Osteocyte (in vitro differentiated cells): Measurements from ENCODE around the gene UGT1A7. TPM values are rescaled to one million over a fixed set of nuclear protein-coding genes. Genes with fewer than 3 reads are reported as not detected.

Source experiments
- DNase-seq: peaks from one replicate; pipeline ENCODE4 v3.0.0; 2021; ENCODE audit warnings: mixed read lengths; ENCODE audit not compliant: unreplicated experiment; ENCODE audit errors: extremely low spot score
- H3K27ac Mint-ChIP-seq: one replicate; pipeline ENCODE4 v1.8.0; 2021; ENCODE audit warnings: mild to moderate bottlenecking, mixed read lengths; ENCODE audit not compliant: unreplicated experiment
- H3K27me3 Mint-ChIP-seq: one replicate; pipeline ENCODE4 v1.8.0; 2021; ENCODE audit warnings: mixed read lengths; ENCODE audit not compliant: unreplicated experiment
- H3K36me3 Mint-ChIP-seq: one replicate; pipeline ENCODE4 v1.8.0; 2021; ENCODE audit warnings: mixed read lengths; ENCODE audit not compliant: unreplicated experiment
- H3K4me1 Mint-ChIP-seq: one replicate; pipeline ENCODE4 v1.8.0; 2021; ENCODE audit warnings: mixed read lengths; ENCODE audit not compliant: unreplicated experiment
- H3K4me3 Mint-ChIP-seq: one replicate; pipeline ENCODE4 v1.8.0; 2021; ENCODE audit warnings: mild to moderate bottlenecking, moderate library complexity, mixed read lengths; ENCODE audit not compliant: unreplicated experiment
- H3K9me3 Mint-ChIP-seq: one replicate; pipeline ENCODE4 v1.8.0; 2021; ENCODE audit warnings: mixed read lengths; ENCODE audit not compliant: unreplicated experiment
- CTCF ChIP-seq: fragments of 200-600 bp; sonication (generic); IDR thresholded peaks from 2 replicates; pipeline ENCODE4 v1.5.0; 2021; ENCODE audit warnings: antibody characterized with exemption, mild to moderate bottlenecking, moderate library complexity
- total RNA-seq: library from RNA; stranded (reverse); gene quantifications from 2 replicates; pipeline ENCODE4 v1.2.1, GENCODE V29; 2021

The UGT1A7 gene
- total RNA-seq, 1 donor from 2014 or later, result not detected

DNA sequence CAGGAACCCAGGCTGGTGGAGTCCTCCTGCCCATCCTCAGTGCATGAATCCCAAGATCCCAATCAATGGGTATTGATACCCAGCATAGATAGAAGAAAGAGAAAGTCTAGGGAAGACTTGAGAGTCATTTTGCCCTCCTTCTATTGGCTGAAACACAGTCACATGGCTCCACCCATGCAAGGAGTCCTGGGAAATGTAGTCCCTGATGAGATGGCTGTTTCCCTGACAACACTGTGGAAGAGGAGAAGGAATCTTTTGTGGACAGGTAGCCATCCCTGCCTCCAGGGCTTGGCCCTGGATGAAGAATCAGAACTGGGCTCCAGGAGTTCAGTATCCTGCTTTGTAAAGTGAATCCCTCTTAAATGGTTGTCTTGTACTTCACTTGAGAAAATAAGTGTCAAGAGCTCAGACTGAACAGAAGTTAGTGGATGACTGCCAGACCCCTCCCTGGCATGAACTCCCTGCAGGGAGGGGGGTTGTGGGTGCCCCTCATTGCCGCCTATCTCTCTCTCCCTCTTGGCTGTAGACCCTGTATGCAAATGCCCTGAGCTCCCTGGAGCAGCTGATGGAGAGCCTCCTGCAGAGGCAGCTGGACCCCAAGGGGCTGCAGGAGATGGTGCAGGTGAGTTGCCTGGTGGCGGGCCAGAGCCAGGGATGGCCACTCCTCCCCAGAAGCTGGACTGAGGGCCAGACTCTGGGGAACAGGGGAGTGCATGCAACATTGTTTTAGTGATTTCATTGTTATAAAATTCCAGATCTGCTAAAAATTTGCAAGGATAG is 132.5 kb downstream of the UGT1A7 start:
- Mint-ChIP-seq H3K9me3 (no peaks in the 10 kb centered on the region), H3K36me3 (no peaks in the 10 kb centered on the region), H3K4me1 (peaks cover 21% of the 10 kb centered on the region), H3K4me3 (no peak overlapping the region), H3K27me3 (peaks cover 18% of the 10 kb centered on the region), H3K27ac (no peak overlapping the region)
- no peak for TF ChIP-seq CTCF
- DNase-seq, result no peak

- peak overlapping the region; percentile 43 for H3K27ac Mint-ChIP-seq
- no peaks in the 10 kb centered on the region for H3K36me3 Mint-ChIP-seq
- no peak for DNase-seq
- no peaks in the 10 kb centered on the region for H3K9me3 Mint-ChIP-seq
- no peak overlapping the region for H3K4me3 Mint-ChIP-seq
- H3K4me1 Mint-ChIP-seq, result peaks cover 21% of the 10 kb centered on the region
- peaks cover 16% of the 10 kb centered on the region for H3K27me3 Mint-ChIP-seq
- TF ChIP-seq CTCF, result no peak
Measured at GRCh38 chr2:233815861-233816260, 134.2 kb downstream of the UGT1A7 start.

GRCh38 chr2:233816334-233816733 is 134.6 kb downstream of the UGT1A7 start:
- no peak for DNase-seq
- no peaks in the 10 kb centered on the region for H3K9me3 Mint-ChIP-seq
- TF ChIP-seq CTCF, result no peak
- H3K4me3 Mint-ChIP-seq, result no peak overlapping the region
- H3K27ac Mint-ChIP-seq, result peak overlapping the region; percentile 43
- peaks cover 14% of the 10 kb centered on the region for H3K27me3 Mint-ChIP-seq
- peaks cover 21% of the 10 kb centered on the region for H3K4me1 Mint-ChIP-seq
- H3K36me3 Mint-ChIP-seq, result no peaks in the 10 kb centered on the region

GRCh38 chr2:233816771-233817170 is 135.1 kb downstream of the UGT1A7 start:
- Mint-ChIP-seq H3K27me3 (peaks cover 14% of the 10 kb centered on the region), H3K36me3 (no peaks in the 10 kb centered on the region), H3K4me1 (peaks cover 21% of the 10 kb centered on the region), H3K4me3 (no peak overlapping the region), H3K9me3 (no peaks in the 10 kb centered on the region), H3K27ac (peak overlapping the region; percentile 43)
- no peak for DNase-seq
- no peak for TF ChIP-seq CTCF

- H3K4me3 Mint-ChIP-seq, result no peak overlapping the region
- DNase-seq, result no peak
Measured at GRCh38 chr2:233817361-233817911, 135.7 kb downstream of the UGT1A7 start.

More at GRCh38 chr2:233817361-233817911, 135.7 kb downstream of the UGT1A7 start:
- Mint-ChIP-seq H3K36me3 (no peaks in the 10 kb centered on the region), H3K9me3 (no peaks in the 10 kb centered on the region), H3K27me3 (peaks cover 9% of the 10 kb centered on the region), H3K4me1 (peaks cover 21% of the 10 kb centered on the region), H3K27ac (peak overlapping the region; percentile 54)
- no peak for TF ChIP-seq CTCF
